BJ (cell line): ENCODE measurements around the gene MMP14. TPM values are rescaled to one million over a fixed set of nuclear protein-coding genes. Genes with fewer than 3 reads are reported as not detected.
"Not testable (repeated sequence)": the region's sequence is repeated elsewhere in the genome, so short reads cannot be mapped to it uniquely, and the experiment has no call there.

Experiments used
- CTCF ChIA-PET: fragments of 350-600 bp; formaldehyde crosslinking; extraction: SDS; loops from one replicate; lab custom pipeline; 2021; ENCODE audit warnings: antibody characterized with exemption, inconsistent platforms; lab: Yijun Ruan, JAX
- POLR2A ChIA-PET: fragments of 300-600 bp; sonication (Branson Sonifier 250); formaldehyde crosslinking; extraction: SDS; loops from one replicate; lab custom pipeline; 2021; ENCODE audit warnings: antibody characterized with exemption; lab: Charles Lee
- DNase-seq: peaks from one replicate; pipeline ENCODE4 v3.0.0-alpha.2; 2011; ENCODE audit warnings: low read depth
- H3K27me3 ChIP-seq: 2 replicates; pipeline ENCODE4 v1.6.0; 2011; ENCODE audit warnings: low read length; ENCODE audit not compliant: control insufficient read depth, insufficient read depth
- H3K36me3 ChIP-seq: 2 replicates; pipeline ENCODE4 v1.5.1; 2011; ENCODE audit warnings: low read length; ENCODE audit not compliant: control insufficient read depth, insufficient read depth
- H3K4me3 ChIP-seq: 2 replicates; pipeline ENCODE4 v1.5.1; 2011; ENCODE audit warnings: low read depth, mild to moderate bottlenecking, control low read depth, low read length
- polyA plus RNA-seq: library from polyadenylated mRNA; depleted of rRNA; stranded (reverse); fragments of >200 nt; gene quantifications from 2 replicates; pipeline ENCODE4 v1.2.3, GENCODE V29; 2011
- TF ChIP-seq, protein P1 (sequence below): IDR thresholded peaks from 2 replicates; pipeline ENCODE4 v1.5.1; 2011; ENCODE audit warnings: low read depth, mild to moderate bottlenecking, control low read depth, inconsistent platforms, low read length, moderate library complexity; ENCODE audit not compliant: insufficient read depth

MMP14 gene
- polyA plus RNA-seq, 1 experiment, result 592 TPM

DNA sequence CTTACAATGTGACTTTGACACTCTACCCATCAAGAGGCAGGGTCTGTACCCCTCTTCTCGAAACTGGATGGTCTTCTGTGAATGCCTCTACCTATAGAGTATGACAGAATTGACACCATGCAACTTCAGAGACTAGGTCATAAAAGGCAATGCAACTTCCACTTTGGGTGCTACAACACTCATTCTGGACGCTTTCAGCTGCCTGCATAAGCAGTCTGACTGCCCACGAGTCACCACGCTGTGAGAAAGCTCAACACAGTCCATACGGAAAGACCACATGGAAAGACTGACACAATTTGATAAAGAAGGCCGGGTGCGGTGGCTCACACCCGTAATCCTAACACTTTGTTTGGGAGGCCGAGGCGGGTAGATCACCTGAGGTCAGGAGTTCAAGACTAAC, 36.0 kb upstream of the MMP14 start:
- ChIA-PET CTCF (no interaction called here), POLR2A (no interaction called here)
- no peak overlapping the region for H3K4me3 ChIP-seq
- DNase-seq, result no peak
- no peaks in the 10 kb centered on the region for H3K36me3 ChIP-seq
- H3K27me3 ChIP-seq, result peaks cover 7% of the 10 kb centered on the region
- TF ChIP-seq, protein P1, sequence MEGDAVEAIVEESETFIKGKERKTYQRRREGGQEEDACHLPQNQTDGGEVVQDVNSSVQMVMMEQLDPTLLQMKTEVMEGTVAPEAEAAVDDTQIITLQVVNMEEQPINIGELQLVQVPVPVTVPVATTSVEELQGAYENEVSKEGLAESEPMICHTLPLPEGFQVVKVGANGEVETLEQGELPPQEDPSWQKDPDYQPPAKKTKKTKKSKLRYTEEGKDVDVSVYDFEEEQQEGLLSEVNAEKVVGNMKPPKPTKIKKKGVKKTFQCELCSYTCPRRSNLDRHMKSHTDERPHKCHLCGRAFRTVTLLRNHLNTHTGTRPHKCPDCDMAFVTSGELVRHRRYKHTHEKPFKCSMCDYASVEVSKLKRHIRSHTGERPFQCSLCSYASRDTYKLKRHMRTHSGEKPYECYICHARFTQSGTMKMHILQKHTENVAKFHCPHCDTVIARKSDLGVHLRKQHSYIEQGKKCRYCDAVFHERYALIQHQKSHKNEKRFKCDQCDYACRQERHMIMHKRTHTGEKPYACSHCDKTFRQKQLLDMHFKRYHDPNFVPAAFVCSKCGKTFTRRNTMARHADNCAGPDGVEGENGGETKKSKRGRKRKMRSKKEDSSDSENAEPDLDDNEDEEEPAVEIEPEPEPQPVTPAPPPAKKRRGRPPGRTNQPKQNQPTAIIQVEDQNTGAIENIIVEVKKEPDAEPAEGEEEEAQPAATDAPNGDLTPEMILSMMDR, result no peak

GRCh38 chr14:22801716-22802115, 34.7 kb upstream of the MMP14 start:
- Histone ChIP-seq H3K36me3 (no peaks in the 10 kb centered on the region), H3K27me3 (peaks cover 7% of the 10 kb centered on the region), H3K4me3 (no peak overlapping the region)
- no peak for DNase-seq
- ChIA-PET POLR2A (interaction anchor here (0.6 kb wide), 1 partner anchor 10 kb away, joined by 4 read pairs; no protein-coding TSS in a partner anchor), CTCF (interaction anchor here (1.8 kb wide), 1 partner anchor 52 kb away, joined by 4 read pairs; no protein-coding TSS in a partner anchor)
- TF ChIP-seq, protein P1, result no peak

- POLR2A ChIA-PET, result interaction anchor here (0.7 kb wide), 1 partner anchor 90 kb away, joined by 6 read pairs; no protein-coding TSS in a partner anchor
- CTCF ChIA-PET, result interaction anchor here (1.8 kb wide), 1 partner anchor 51 kb away, joined by 4 read pairs; no protein-coding TSS in a partner anchor
- Histone ChIP-seq H3K36me3 (no peaks in the 10 kb centered on the region), H3K4me3 (no peak overlapping the region), H3K27me3 (peaks cover 5% of the 10 kb centered on the region)
- TF ChIP-seq, protein P1, result no peak
- no peak for DNase-seq
These were observed 33.3 kb upstream of the MMP14 start for GRCh38 chr14:22802860-22803686.

DNA sequence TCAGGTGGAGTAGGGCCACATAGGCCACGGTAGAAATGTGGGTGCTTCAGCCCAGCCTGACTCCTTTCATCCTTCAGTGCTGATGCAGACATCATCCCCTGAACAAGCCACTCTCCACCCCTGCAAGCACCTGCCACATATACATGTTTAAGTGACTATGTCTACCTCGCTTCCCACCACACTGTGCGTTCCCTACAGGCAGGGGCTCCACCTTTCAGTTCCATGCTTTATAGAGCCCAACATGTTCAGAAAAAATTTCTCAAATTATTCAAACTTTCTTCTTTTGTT, 32.8 kb upstream of the MMP14 start:
- Histone ChIP-seq H3K27me3 (peaks cover 5% of the 10 kb centered on the region), H3K4me3 (no peak overlapping the region), H3K36me3 (no peaks in the 10 kb centered on the region)
- ChIA-PET POLR2A (no interaction called here), CTCF (interaction anchor here (1.8 kb wide), 1 partner anchor 50 kb away, joined by 4 read pairs; no protein-coding TSS in a partner anchor)
- TF ChIP-seq, protein P1, result no peak
- no peak for DNase-seq

GRCh38 chr14:22805235-22805634, 31.1 kb upstream of the MMP14 start:
- H3K4me3 ChIP-seq, DNase-seq, POLR2A ChIA-PET, H3K27me3 ChIP-seq, H3K36me3 ChIP-seq: not testable (repeated sequence)
- CTCF ChIA-PET, result interaction anchor here (0.7 kb wide), 1 partner anchor 23 kb away, joined by 3 read pairs; no protein-coding TSS in a partner anchor
